NK-92 (cell line): ENCODE results near the gene INPP5D.
"Not testable (repeated sequence)": the region's sequence is repeated elsewhere in the genome, so short reads cannot be mapped to it uniquely, and the experiment has no call there.

Source experiments
- DNase-seq: peaks from one replicate; lab custom pipeline; 2025; ENCODE audit not compliant: unreplicated experiment; lab: John Stamatoyannopoulos, UW

INPP5D gene

GRCh38 chr2:233059797-233060500 is at the start of gene INPP5D:
Gene INPP5D, plus strand, starts transcription at chr2:233060342. Its CDS starts 137 bp downstream, at chr2:233060479.
- DNase-seq, result no peak

- no peak for DNase-seq
Observed at GRCh38 chr2:233010569-233011267, 49.4 kb upstream of the INPP5D start.

- no peak for DNase-seq
Observed at GRCh38 chr2:233011268-233011650, 48.9 kb upstream of the INPP5D start.

DNA sequence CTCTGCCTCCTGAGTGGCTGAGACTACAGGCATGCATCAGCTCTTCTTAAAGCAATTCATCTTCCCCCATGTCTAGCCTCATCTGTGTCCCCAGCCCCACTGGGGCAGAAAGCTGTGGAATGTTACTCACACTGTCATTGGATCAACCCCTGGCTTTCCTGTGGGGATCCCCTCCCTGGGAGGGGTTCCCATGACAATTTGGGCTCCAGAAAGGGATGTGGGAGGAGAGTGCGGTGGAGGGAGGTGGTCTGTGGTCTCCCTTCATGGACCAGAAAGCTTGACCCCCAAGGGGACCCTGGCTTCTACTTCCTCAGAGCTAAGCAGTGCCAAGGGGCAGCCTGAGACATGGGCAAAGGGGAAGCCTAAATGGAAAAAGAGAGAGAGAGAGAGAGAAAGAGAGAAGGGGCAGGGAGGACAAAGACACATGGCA is 48.4 kb upstream of the INPP5D start:
- DNase-seq, result no peak

DNA sequence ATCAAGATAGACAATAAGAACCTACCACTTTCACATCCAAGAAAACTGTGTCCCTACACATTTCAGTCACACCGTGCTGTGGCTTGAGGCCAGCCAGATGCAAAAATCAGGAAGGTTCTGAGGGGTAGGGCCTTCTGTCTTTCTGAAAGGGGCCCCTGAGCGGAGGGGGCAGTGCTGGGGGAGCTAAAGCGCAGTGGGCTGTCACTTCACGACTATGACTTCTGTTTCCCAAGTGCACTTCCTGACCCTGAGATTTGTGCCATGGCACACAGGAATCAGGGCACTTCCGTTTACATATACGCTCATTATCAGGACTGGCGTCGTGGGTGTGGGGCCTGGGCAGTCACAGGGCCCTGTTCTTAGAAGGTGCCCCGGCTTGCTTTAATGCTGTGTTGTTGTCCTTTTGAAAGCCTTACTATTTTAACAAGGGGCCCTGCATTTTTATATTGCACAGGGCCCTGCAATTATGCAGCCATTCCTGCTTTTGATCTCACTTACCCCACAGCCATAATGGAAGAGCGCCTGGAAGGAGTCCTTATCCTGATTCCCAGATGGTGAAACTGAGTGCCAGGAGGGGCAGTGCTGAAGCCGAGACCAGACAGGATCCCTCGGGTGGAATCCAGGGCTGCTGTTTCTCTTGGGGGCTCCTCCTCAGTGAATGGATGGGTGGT is 47.7 kb upstream of the INPP5D start:
- no peak for DNase-seq

DNA sequence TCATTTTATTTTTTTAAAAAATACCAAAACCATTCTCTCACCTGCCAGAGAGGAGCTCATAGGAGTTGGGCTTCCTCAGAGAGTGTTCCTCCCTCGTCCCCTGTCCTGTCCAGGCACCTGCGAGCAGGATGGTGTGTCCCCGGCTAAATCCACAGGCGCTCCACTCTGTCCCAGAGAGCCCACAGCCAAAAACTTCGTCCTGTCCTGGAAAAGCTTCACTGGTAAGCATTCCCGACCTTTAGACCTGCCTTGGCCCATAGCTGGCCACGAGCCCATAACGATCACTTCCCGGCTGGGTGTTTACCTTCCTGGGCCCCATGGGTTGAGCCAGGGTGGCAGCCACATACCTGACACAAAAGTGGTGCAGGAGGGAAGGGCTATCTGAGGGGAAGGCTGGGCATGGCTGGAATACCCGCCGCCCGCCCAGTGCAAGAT is 47.1 kb upstream of the INPP5D start, which contains the start of gene NGEF:
TSS of gene NGEF (minus strand) at position 230 of the 435 bp plus-strand sequence. CDS start 38,366 bp downstream, outside the sequence.
- DNase-seq, result no peak

DNA sequence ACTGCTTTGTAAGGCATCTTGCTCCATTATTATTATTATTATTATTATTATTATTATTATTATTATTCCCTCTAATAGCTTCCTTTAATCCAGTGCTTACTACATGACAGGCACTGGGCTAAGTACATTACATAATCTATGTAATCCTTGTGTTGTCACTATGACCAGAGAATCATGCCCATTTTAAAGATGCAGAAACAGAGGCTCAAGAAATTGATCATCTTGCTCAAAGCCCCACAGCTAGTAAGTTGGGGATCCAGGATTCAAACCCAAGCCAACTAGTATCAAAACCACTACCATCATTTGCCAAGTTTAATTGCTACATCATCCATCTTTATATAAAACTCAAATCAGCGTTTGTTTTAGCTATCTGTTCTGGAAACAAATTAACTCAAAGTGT is 46.5 kb upstream of the INPP5D start:
- no peak for DNase-seq

- DNase-seq, result no peak
Observed at GRCh38 chr2:233015019-233015645, 45.0 kb upstream of the INPP5D start.

DNA sequence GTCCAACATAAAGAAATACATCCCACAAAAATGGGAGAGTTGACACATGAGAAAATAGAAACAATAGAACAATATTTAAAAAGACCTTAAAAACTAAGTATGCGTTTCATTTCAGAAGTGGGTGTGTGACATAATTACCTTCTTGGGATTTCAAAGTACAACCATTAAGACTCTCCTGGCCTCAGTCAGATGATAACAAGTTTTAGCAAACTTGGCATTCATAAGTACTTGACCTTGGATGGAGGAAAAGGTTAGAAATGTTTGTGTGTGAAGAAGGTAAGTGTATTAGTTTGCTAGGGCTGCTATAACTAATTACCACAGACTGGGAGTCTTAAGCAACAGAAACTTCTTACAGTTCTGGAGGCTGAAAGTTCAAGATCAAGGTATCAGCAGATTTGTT is 42.2 kb upstream of the INPP5D start:
- DNase-seq, result no peak

DNA sequence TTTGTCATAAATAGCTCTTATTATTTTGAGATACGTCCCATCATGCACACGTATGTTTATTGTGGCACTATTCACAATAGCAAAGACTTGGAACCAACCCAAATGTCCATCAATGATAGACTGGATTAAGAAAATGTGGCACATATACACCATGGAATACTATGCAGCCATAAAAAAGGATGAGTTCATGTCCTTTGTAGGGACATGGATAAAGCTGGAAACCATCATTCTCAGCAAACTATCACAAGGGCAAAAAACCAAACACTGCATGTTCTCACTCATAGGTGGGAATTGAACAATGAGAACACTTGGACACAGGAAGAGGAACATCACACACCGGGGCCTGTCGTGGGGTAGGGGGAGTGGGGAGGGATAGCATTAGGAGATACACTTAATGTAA is 40.5 kb upstream of the INPP5D start:
- DNase-seq, result not testable (repeated sequence)

- no peak for DNase-seq
Observed at GRCh38 chr2:233020454-233020853, 39.7 kb upstream of the INPP5D start.

DNA sequence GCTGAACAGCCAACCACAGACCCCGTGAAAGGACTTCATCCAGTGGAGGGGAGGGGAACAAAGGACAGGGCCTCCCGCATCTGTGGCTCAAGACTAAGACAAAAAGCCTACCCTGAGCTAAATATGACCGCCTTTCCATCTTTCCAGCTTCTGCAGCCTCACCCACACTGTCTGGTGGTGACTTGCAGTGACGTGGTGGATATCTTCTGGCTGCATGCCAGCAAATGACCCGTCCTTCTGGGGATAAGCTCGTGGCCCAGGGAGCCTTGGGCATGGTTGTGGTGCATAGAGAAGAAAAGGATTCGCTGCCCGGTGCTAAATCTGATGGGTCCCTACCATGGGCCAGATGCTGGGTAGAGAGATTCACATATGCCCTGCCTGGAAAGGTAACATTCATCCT is 38.4 kb upstream of the INPP5D start:
- DNase-seq, result no peak

GRCh38 chr2:233022561-233022960 is 37.6 kb upstream of the INPP5D start:
- DNase-seq, result no peak

DNA sequence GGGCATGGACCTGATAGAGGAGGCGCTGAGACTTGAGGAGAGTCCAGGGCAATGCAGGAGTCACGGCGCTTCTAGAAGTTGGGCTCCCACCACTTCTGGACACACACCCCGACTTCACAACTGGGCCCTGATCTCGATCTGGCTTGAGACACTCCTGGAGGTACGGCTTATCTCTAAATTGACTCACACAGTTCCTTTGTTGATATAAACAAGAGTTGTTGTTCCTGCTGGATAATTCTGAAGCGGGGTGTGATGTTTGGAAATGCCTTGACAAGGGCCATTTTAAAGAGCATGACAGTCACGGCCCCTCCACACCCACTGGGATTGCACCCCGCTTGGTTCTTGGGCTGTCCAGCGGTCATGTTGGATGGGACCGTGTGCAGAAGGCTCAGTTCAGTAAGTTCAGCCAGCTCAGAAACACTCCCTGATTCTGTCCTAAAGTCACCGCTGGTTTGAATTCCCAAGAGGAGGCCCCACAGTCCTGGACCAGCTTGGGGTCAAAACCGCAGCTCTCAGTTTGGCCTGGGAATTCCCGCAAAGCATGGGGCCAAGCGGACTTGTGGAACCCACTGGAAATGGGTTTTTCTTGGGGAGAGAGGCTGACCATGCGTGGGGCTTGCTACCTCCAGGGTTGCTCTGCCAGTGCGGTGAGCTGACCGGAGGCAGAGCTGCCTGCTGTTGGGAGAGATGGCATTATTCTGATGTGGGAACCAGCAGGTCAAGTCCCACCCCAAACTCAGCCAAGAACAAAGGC is 37.0 kb upstream of the INPP5D start:
- DNase-seq, result no peak

DNA sequence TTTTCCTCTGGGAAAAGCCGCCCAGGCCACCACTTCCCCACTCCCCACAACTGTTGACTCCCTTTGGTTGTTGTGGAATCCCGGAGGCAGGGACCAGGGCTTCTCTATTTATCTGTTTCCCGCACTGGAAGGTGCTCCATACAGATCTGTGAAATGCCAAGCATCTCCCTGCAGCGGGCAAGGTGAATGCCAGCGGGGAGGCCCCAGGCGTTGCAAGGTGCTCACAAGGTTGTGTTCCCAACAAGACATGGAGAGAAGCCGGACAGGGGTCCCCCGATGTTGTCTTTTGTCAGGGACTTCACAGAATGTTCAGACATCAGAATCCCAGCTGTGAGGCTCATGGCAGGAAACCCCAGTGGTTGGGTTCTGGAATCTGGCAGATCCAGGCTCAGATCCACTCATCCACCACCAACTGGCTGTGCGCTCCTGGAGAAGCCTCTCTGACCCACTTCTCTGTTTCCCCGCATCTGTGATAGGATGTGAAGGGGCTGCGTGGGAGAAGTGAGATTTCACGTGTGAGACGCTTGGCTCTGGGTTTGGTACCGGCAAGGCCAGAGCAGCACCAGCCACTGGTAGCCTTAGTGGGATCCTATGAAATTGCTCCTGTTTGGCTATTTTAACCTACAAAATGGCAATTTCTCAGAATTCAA is 36.3 kb upstream of the INPP5D start:
- DNase-seq, result no peak

DNA sequence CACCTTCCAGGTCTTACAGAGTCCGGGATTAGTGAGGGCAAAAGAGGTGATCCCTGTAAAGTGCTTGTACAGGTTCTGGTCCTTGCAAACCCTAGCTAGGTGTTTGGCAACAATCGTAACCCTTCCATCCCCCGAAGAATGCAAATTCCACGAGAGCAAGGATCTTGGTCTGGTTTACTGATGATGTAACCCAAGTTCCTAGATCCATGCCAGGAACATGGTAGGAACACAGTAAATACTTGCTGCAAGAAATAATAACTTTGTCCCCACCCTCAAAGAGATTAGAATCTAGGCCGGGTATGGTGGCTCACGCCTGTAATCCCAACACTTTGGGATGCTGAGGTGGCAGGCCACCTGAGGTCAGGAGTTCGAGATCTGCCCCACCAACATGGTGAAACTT is 34.4 kb upstream of the INPP5D start:
- DNase-seq, result no peak

DNA sequence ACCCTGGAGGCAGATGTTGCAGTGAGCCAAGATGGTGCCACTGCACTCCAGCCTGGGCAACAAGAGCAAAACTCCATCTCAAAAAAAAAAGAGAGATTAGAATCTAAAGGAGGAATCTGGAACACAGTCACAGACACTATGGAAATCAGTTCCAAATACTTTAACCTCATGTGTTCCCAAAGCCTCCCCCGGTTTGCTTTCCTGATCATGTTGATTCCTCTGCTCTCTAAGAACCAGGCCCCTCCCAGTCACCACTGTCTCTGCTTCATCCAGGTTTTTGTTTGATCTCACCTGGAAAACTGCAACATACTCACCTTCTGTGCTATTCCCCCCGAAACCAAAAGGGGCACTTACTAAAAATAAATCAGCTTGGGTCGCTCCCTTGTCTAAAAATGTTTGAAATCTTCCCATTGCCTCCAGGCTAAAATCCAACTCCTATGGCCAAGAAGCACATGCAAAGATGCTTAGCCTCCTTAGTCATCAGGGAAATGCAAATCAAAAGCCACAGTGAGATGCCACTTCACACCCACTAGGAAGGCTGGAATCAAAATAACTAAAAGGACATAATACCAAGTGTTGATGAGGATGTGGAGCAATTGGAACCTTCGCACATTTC is 33.8 kb upstream of the INPP5D start:
- DNase-seq, result no peak

- DNase-seq, result no peak
Observed at GRCh38 chr2:233029321-233029720, 30.8 kb upstream of the INPP5D start.

DNA sequence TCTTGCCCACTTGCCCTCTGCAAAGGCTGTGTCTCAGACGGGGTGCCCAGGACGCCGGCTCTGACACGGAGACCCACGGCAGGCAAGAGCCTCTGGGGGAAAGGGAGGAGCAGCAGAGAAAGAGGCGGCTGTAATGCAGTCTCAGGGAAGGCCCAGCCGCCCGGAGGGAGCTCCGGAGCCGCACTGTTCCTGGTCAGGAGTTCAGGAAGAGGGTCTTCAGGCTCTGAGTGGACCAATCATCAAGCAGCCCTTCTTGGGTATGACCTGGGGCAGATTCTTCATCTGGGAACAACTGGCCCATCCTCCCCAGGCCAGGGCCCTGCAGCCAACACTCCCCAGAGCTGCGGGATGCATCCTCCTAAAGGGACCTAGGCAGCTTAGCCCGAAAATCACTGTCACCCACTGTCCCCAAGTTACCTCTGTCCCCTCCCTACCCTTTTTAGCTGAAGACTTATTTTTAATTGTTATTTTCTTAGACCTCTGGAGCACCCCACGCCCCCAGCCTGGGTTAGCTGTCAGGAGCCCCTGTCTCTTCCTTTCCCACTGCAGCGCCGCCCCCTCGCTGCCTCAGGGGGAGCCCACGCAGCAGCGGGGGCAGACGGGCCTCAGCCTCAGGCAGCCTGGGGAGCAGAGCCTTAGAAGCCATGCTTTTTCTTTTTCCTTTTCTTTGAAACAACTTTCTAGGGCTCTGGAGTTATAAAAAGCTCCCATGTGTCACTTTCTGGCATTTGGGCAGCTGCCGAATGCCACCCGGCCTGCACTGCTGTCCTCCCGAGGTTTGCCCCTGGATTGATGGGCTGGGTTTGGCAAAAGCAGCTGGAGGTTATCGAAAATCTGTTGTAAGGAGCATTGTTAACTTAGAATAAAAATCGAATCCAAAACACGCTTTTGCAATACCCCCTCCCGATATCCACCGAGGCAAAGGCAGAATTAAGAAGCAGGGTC is 28.3 kb upstream of the INPP5D start:
- no peak for DNase-seq
